ENCODE results near the gene CTNND1.

DNA sequence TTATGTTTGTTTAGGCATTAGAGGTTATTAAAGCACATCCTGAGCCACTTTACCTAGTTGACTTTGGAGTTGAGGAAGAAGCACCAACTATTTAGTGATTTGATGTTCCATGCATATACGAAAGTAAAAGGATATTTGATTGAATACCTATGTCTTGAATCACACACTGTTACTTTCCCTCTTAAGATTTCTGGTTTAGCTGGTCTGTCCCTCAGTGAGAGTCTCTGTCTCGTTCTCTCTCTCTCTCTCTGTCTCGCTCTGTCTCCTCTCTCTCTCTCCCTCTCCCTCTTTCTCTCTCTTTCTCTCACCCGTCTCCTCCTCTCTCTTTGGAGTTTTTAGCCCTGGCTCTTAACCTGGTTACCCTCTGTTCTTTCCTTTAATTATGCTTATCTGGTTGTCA lies 11.0 kb downstream of the CTNND1 start:
- TF ChIP-seq SUZ12 (IDR thresholded peaks at IDR 0.05; ENCODE audit: unreplicated experiment) (no peak), GABPA (IDR thresholded peaks at IDR 0.05; ENCODE audit: low read depth) (no peak), NFIC (IDR thresholded peaks at IDR 0.05; ENCODE audit: low read depth, low read length) (no peak), FOXK2 (IDR thresholded peaks at IDR 0.05) (no peak), BHLHE40 (IDR thresholded peaks at IDR 0.05; ENCODE audit: borderline replicate concordance in 1 of 2, low read depth in 2 of 2, low read length in 1 of 2) (no peak), SRF (IDR thresholded peaks at IDR 0.05; ENCODE audit: low read depth in 2 of 2, low read length in 2 of 2) (no peak), HCFC1 (IDR thresholded peaks at IDR 0.05; ENCODE audit: low read length) (no peak), SREBF2 (IDR thresholded peaks at IDR 0.05; ENCODE audit: low read length) (no peak)
- TF ChIP-seq, protein P1, sequence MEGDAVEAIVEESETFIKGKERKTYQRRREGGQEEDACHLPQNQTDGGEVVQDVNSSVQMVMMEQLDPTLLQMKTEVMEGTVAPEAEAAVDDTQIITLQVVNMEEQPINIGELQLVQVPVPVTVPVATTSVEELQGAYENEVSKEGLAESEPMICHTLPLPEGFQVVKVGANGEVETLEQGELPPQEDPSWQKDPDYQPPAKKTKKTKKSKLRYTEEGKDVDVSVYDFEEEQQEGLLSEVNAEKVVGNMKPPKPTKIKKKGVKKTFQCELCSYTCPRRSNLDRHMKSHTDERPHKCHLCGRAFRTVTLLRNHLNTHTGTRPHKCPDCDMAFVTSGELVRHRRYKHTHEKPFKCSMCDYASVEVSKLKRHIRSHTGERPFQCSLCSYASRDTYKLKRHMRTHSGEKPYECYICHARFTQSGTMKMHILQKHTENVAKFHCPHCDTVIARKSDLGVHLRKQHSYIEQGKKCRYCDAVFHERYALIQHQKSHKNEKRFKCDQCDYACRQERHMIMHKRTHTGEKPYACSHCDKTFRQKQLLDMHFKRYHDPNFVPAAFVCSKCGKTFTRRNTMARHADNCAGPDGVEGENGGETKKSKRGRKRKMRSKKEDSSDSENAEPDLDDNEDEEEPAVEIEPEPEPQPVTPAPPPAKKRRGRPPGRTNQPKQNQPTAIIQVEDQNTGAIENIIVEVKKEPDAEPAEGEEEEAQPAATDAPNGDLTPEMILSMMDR (IDR thresholded peaks at IDR 0.05 in 2 of 3, conservative IDR thresholded peaks at IDR 0.05 in 1 of 3; ENCODE audit: control insufficient read depth in 2 of 3, extremely low read depth in 1 of 3, insufficient read depth in 1 of 3, low read depth in 3 of 3, low read length in 3 of 3), result no peak
- TF ChIP-seq, protein P2, sequence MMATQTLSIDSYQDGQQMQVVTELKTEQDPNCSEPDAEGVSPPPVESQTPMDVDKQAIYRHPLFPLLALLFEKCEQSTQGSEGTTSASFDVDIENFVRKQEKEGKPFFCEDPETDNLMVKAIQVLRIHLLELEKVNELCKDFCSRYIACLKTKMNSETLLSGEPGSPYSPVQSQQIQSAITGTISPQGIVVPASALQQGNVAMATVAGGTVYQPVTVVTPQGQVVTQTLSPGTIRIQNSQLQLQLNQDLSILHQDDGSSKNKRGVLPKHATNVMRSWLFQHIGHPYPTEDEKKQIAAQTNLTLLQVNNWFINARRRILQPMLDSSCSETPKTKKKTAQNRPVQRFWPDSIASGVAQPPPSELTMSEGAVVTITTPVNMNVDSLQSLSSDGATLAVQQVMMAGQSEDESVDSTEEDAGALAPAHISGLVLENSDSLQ (IDR thresholded peaks at IDR 0.05), result no peak
- TF ChIP-seq, protein P3, sequence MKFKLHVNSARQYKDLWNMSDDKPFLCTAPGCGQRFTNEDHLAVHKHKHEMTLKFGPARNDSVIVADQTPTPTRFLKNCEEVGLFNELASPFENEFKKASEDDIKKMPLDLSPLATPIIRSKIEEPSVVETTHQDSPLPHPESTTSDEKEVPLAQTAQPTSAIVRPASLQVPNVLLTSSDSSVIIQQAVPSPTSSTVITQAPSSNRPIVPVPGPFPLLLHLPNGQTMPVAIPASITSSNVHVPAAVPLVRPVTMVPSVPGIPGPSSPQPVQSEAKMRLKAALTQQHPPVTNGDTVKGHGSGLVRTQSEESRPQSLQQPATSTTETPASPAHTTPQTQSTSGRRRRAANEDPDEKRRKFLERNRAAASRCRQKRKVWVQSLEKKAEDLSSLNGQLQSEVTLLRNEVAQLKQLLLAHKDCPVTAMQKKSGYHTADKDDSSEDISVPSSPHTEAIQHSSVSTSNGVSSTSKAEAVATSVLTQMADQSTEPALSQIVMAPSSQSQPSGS (IDR thresholded peaks at IDR 0.05; ENCODE audit: low read length), result no peak
- TF ChIP-seq, protein P4, sequence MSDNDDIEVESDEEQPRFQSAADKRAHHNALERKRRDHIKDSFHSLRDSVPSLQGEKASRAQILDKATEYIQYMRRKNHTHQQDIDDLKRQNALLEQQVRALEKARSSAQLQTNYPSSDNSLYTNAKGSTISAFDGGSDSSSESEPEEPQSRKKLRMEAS (IDR thresholded peaks at IDR 0.05; ENCODE audit: low read depth, low read length), result no peak

All from GM12878 (cell line).